ENCODE data around the gene CNTFR. TPM values are rescaled to one million over a fixed set of nuclear protein-coding genes. Genes with fewer than 3 reads are reported as not detected.
A peak's percentile ranks its signal among the peaks of the same experiment; 100 is the strongest.

The CNTFR gene
- total and polyA plus RNA-seq, 12 donors: 1.1 to 15.2 (median 3.8) TPM

DNA sequence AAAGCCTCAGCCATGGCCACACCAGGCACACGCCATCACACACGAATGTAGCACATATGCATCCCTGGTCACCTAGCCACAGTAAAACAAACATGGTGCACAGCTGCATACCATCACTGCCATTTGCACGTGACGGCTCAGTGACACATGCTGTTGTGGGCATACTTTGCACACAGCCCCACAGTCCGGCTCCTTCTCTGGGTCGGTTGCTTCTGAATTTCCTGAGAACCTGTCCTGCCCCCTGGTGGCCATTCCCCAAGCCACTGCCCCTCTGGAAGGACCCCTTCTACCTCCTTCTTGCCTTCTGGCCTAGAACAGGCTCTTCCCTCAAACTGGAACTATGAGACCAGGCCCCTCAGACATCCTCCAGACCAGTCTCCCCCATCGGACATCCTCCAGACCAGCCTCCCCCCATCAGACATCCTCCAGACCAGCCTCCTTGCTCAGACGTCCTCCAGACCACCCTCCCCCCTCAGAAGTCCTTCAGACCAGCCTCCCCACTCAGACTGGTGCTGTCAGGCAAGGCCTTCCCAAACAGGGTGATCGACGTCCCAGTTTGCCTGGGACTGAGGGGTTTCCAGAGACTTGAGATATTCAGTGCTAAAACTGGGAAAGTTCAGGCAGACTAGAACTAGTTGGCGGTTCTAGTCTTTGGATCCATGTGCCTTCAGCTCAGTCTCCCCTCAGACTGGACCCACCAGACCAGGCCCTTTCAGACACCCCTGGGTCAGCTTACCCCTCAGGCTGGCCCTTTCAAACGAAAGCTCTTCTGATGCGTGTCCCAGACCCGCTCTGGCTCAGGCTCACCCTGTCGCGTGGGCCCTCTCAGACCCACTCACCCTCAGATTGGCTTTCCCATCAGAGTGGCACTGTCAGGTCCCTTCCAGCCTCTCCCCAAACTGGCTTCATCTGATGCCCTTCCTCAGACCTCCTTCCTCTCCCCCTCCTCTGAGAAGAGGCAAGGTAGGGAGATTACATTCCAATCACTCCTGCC, 42.4 kb downstream of the CNTFR start:
- DNase-seq: peak in 6 of 7 donors; percentile 40 to 69 (median 60)
- Histone ChIP-seq H3K36me3 (replicated peaks in 1 of 2) (no peaks in the 10 kb centered on the region), H3K27ac (no peak overlapping the region), H3K4me1 (replicated peaks in 1 of 2) (no peaks in the 10 kb centered on the region), H3K9me3 (replicated peaks in 1 of 3) (no peaks in the 10 kb centered on the region), H3K27me3 (no peaks in the 10 kb centered on the region), H3K4me3 (no peak overlapping the region)
- intact Hi-C loops (cut with DNase I): loop anchor here in 1 of 2 donors (5.0 kb wide), 1 partner anchor 45 kb away; no protein-coding TSS in a partner anchor
- WGBS, 4 donors: 55 to 77% (median 57%) methylated on average over 10 to 16 of the region's 16 CpGs
- TF ChIP-seq, protein P1, sequence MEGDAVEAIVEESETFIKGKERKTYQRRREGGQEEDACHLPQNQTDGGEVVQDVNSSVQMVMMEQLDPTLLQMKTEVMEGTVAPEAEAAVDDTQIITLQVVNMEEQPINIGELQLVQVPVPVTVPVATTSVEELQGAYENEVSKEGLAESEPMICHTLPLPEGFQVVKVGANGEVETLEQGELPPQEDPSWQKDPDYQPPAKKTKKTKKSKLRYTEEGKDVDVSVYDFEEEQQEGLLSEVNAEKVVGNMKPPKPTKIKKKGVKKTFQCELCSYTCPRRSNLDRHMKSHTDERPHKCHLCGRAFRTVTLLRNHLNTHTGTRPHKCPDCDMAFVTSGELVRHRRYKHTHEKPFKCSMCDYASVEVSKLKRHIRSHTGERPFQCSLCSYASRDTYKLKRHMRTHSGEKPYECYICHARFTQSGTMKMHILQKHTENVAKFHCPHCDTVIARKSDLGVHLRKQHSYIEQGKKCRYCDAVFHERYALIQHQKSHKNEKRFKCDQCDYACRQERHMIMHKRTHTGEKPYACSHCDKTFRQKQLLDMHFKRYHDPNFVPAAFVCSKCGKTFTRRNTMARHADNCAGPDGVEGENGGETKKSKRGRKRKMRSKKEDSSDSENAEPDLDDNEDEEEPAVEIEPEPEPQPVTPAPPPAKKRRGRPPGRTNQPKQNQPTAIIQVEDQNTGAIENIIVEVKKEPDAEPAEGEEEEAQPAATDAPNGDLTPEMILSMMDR (IDR thresholded peaks at IDR 0.05): peak; percentile 47 to 57 (median 54)
- TF ChIP-seq POLR2A (IDR thresholded peaks at IDR 0.05): no peak

DNA sequence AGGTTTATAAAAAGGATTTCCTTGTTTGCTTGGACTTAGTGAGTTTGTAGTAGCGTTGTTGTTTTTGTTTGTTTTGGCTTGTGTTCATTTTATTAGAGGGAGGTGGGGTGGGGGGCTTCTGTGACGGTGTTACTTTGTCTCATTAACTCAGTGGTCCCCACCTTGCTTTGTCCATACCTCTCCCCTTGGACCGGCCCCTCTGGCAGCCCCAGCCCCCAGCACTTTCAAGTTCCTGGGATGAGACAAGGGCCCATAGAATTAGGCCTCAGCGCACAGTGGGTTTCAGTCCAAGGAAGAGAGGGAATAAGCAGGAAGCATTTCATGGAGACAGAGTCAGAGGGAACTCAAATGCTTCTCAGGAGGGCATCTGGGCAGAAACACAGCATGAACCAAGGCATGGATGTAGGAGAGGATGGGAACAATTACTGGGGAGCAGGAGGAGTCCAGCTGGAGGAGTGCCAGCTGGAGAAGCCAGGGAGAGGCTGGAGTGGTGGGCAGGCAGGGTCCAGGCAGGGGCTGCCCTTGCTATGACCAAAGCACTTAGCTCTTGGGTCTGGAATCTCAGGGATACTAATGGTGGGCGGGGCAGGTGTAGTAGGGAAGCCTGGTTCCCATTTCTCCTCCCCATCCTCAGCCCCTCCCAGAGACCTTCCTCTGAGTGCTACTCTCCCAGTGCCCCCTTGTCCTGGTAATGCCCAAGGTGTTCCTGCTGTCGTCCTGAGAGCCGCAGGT, 43.3 kb downstream of the CNTFR start:
- TF ChIP-seq, protein P1 (IDR thresholded peaks at IDR 0.05): no peak
- no peak for TF ChIP-seq POLR2A (IDR thresholded peaks at IDR 0.05)
- Histone ChIP-seq H3K27me3 (no peaks in the 10 kb centered on the region), H3K27ac (no peak overlapping the region), H3K36me3 (replicated peaks in 1 of 2) (no peaks in the 10 kb centered on the region), H3K4me3 (no peak overlapping the region), H3K4me1 (replicated peaks in 1 of 2) (no peaks in the 10 kb centered on the region), H3K9me3 (replicated peaks in 1 of 3) (no peaks in the 10 kb centered on the region)
- intact Hi-C loops (cut with DNase I): loop anchor here in 1 of 2 donors (5.0 kb wide), 1 partner anchor 46 kb away; no protein-coding TSS in a partner anchor
- DNase-seq: peak in 1 of 7 donors; percentile 15
- WGBS, 4 donors: 68 to 82% (median 80%) methylated on average over 6 to 7 of the region's 7 CpGs

DNA sequence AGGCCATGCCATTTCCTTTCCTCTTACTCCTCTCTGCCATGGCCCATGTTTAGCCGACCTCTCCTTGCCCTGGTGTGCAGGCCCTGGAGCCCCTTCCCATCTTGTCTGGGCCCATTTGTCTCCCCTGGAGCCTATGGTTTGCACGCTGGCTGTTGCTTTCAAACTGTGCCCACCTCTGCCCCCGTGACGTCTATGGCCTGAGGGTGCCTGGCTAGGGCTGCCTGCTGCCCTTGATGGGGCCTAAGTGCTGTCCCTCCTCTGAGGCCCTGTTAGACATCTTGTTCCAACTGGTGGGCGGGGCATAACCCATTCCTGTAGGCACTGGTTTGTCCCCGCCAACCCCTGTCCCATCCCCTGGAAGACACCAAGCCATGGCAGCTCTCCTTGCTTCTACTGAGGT, 44.0 kb downstream of the CNTFR start:
- TF ChIP-seq POLR2A (IDR thresholded peaks at IDR 0.05): no peak
- TF ChIP-seq, protein P1 (IDR thresholded peaks at IDR 0.05): no peak
- Histone ChIP-seq H3K27me3 (no peaks in the 10 kb centered on the region), H3K4me1 (replicated peaks in 1 of 2) (no peaks in the 10 kb centered on the region), H3K9me3 (replicated peaks in 1 of 3) (no peaks in the 10 kb centered on the region), H3K36me3 (replicated peaks in 1 of 2) (no peaks in the 10 kb centered on the region), H3K27ac (no peak overlapping the region), H3K4me3 (no peak overlapping the region)
- peak in 1 of 7 donors; percentile 20 for DNase-seq
- intact Hi-C loops (cut with DNase I): loop anchor here in 1 of 2 donors (5.0 kb wide), 1 partner anchor 47 kb away; no protein-coding TSS in a partner anchor
- WGBS, 4 donors: 68 to 86% (median 82%) methylated on average over 3 to 6 of the region's 6 CpGs

- 57 to 65% (median 60%) methylated on average over 5 of the region's 5 CpGs for WGBS, 4 donors
- Histone ChIP-seq H3K9me3 (replicated peaks in 1 of 3) (no peaks in the 10 kb centered on the region), H3K27me3 (no peaks in the 10 kb centered on the region), H3K4me1 (replicated peaks in 1 of 2) (no peaks in the 10 kb centered on the region), H3K27ac (no peak overlapping the region), H3K36me3 (replicated peaks in 1 of 2) (no peaks in the 10 kb centered on the region), H3K4me3 (no peak overlapping the region)
- intact Hi-C loops (cut with DNase I): no loop called here
- peak in 1 of 7 donors; percentile 2 for DNase-seq
- TF ChIP-seq POLR2A (IDR thresholded peaks at IDR 0.05): no peak
- TF ChIP-seq, protein P1 (IDR thresholded peaks at IDR 0.05): no peak
Observed at GRCh38 chr9:34544035-34544434, 45.5 kb downstream of the CNTFR start.
